HG03354 (cell line): ENCODE data around the gene PLCXD1.
"Not testable (repeated sequence)": the region's sequence is repeated elsewhere in the genome, so short reads cannot be mapped to it uniquely, and the experiment has no call there.

Experiments used
- ATAC-seq: cut with Tn5 transposase; IDR thresholded peaks from one replicate; pipeline ENCODE4 v1.9.1; 2021; ENCODE audit warnings: mild to moderate bottlenecking; ENCODE audit not compliant: unreplicated experiment, poor library complexity, severe bottlenecking

The PLCXD1 gene

GRCh38 chrX:346034-346813 is 65.0 kb downstream of the PLCXD1 start:
- no peak for ATAC-seq

- no peak for ATAC-seq
Measured at GRCh38 chrX:347351-348117, 66.4 kb downstream of the PLCXD1 start.

- no peak for ATAC-seq
Measured at GRCh38 chrX:348461-349117, 67.4 kb downstream of the PLCXD1 start.

- ATAC-seq, result no peak
Measured at GRCh38 chrX:349196-349595, 68.0 kb downstream of the PLCXD1 start.

- ATAC-seq, result no peak
Measured at GRCh38 chrX:349702-350101, 68.5 kb downstream of the PLCXD1 start.

- ATAC-seq, result no peak
Measured at GRCh38 chrX:350148-350533, 69.0 kb downstream of the PLCXD1 start.

GRCh38 chrX:350534-351323 is 69.5 kb downstream of the PLCXD1 start:
- ATAC-seq, result no peak

- not testable (repeated sequence) for ATAC-seq
Measured at GRCh38 chrX:351324-351641, 70.1 kb downstream of the PLCXD1 start.

- no peak for ATAC-seq
Measured at GRCh38 chrX:351736-352135, 70.6 kb downstream of the PLCXD1 start.

- no peak for ATAC-seq
Measured at GRCh38 chrX:352181-352580, 71.0 kb downstream of the PLCXD1 start.

GRCh38 chrX:352582-353314 is 71.6 kb downstream of the PLCXD1 start:
- ATAC-seq, result no peak
